CD4-positive, alpha-beta T cell treated with Interferon gamma for 1 hour (primary cell): ENCODE data around the gene CASP4.
"Not testable (repeated sequence)": the region's sequence is repeated elsewhere in the genome, so short reads cannot be mapped to it uniquely, and the experiment has no call there.

ENCODE experiments used
- DNase-seq: peaks from one replicate; pipeline ENCODE4 v3.0.0-alpha.2; 2020

The CASP4 gene

DNA sequence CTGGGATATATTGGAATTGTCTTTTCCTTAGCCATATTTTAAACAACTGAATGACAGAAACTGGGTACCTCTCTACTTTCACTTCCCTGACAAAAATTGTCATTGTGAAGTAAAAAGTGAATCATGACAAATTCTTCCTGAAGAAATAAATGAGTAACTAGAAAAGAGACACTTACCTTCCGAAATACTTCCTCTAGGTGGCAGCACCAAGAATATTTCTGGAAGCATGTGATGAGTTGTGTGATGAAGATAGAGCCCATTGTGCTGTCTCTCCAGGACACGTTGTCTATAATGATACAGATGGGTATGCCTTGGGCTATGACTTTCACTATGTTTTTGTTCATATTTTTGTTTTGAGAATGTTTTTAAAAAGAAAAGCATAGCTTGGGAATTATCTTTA, 21.5 kb downstream of the CASP4 start:
- DNase-seq = no peak

DNA sequence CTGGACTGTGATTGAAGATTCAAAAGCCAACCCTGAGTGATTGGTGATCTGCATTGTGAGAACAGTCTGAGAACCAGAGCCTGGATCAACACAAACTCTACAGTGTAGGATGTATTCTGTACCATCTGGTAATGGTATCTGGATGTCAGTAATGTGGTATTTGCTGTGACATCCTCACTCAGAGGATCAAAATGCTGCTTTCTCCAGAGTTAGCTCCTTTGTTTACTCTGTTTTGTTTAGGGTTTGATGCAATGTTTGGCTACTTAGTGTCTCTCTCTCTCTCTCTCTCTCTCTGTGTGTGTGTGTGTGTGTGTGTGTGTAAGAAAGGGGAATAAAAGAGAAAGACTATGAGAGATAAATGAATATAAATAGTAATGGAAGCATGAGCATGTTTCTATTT, 24.3 kb downstream of the CASP4 start:
- DNase-seq = no peak

DNA sequence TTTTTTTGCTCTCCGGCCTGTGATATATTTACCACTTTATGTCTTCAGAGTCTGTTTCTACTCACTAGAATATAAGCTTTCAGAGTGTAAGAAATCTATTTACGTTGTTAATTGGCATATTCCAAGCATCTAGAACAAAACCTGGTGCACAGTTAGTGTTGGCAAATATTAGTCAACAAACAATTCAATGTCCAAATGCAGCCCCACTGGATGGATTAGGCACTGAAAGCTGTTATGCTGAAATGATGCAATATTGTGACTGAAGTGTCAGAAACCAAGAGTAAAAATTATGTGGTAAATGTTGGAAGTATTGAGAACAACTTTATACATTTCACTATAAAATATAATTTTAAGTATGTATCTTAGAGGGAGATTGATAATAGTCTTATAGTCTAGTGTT, 24.8 kb downstream of the CASP4 start:
- DNase-seq = no peak

DNA sequence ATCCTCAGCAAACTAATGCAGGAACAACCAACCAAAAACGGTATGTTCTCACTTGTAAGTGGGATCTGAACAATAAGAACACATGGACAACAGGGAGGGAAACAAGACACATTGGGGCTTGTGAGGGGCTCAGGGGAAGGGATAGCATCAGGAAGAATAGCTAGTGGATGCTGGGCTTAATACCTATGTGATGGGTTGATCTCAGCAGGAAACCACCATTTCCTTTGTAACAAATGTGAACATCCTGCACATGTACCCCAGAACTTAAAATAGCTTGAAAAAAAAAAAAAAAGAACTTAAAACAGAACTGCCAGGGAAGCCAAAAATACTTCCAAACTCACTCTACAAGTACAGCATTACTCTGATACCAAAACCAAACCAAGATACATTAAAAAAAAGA, 33.8 kb downstream of the CASP4 start:
- no peak for DNase-seq

DNA sequence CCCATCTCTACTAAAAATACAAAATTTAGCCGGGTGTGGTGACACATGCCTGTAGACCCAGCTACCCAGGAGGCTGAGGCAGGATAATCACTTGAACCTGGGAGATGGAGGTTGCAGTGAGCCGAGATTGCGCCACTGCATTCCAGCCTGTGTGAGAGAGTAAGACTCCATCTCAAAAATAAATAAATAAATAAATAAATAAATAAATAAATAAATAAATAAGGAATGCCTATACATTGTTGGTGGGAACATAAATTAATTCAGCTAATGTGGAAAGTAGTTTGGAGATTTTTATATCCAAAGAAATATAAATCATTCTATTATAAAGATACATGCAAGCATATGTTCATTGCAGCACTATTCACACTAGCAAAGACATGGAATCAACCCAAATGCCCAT, 34.3 kb downstream of the CASP4 start:
- not testable (repeated sequence) for DNase-seq

DNA sequence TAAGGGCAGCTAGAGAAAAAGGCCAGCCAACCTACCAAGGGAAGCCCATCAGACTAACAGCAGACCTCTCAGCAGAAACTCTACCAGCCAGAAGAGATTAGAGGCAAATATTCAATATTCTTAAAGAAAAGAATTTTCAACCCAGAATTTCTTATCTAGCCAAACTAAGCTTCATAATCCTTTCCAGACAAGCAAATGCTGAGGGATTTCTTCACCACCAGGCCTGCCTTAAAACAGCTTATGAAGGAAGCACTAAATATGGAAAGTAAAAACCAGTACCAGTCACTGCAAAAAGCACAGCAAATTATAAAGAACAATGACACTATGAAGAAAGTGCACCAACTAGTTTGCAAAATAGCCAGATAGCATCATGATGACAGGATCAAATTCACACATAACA, 39.6 kb downstream of the CASP4 start:
- no peak for DNase-seq

DNA sequence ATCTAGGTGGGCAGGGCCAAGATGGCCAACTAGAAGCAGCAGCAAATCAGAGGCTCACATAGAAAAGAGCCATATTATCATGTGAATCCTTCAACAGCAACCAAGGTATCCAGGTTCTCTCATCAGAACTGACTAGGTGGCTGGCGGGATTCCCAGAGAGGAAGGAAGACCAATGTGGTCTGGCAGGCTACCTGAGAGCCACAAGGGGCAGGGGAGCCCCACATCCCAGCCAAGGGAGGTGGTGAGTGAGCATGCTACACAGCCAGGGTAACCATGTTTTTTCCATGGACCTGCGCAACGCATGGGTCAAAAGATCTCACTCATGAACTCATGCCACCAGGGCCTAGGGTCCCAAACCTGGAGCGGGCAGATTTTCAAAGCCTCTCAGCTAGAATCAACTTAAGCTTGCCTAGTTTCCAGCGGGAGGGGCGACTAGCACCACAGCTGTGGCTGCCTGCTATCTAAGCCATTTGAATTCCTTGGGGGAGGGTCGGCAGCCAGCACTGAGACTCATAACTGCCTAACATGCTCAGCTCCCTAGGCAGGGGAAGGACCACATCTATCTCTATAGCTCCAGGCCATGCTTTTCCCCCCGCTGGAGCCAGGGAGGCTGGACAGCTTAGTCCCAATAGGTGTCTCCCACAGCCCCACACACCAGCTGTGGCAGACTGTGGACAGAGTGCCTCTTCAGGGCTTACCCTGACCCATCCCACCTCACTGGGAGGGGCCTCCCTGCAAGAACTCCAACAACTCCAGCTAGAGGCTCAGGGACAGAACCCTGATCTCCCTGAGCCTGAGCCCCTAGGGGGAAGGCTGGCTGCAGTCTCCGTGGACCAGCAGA, 41.4 kb downstream of the CASP4 start:
- no peak for DNase-seq

DNA sequence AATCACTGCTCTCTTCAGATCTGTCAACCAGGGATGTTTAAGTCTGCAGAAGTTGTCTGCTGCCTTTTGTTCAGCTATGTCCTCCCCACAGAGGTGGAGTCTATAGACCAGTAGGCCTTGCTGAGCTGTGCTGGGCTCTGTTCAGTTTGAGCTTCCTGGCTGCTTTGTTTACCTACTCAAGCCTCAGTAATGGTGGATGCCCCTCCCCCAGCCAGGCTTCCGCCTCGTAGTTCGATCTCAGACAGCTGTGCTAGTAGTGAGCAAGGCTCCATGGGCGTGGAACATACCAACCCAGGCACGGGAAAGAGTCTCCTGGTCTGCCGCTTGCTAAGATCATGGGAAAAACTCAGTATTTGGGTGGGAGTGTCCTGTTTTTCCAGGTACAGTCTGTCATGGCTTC, 42.5 kb downstream of the CASP4 start:
- no peak for DNase-seq

DNA sequence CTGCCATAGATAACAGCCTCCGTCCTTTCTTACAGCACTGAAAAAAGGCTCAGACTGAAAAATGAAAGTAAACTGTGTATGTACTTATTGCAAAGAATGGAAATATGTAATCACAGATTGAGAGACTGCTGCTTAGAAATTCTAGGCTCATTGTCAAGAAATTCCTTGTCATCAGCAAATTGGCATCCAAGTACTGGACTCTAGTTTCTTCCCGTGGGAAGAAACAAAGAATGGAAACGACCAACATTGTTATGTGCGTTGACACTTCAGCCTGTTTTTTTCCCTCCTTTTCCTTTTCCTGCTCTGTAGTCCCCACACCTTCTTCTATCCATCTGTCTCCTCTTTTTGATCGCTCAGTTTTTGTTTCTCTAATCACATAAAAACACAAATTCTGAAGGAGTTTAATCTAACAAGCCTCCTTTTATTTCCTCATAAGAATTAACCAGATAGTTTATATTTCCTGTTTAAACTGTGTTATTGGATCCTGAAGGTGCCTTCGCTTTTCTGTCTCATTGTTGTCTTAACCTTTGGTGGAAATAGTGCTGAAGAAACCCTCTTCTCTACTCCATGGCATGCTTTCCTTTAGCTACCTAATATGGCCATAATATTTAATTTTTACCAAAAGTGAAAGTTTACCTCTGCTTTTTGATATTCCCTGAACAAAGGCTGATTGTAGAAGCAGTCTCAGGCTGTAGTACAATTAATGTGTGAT, 50.1 kb downstream of the CASP4 start:
- DNase-seq = no peak

DNA sequence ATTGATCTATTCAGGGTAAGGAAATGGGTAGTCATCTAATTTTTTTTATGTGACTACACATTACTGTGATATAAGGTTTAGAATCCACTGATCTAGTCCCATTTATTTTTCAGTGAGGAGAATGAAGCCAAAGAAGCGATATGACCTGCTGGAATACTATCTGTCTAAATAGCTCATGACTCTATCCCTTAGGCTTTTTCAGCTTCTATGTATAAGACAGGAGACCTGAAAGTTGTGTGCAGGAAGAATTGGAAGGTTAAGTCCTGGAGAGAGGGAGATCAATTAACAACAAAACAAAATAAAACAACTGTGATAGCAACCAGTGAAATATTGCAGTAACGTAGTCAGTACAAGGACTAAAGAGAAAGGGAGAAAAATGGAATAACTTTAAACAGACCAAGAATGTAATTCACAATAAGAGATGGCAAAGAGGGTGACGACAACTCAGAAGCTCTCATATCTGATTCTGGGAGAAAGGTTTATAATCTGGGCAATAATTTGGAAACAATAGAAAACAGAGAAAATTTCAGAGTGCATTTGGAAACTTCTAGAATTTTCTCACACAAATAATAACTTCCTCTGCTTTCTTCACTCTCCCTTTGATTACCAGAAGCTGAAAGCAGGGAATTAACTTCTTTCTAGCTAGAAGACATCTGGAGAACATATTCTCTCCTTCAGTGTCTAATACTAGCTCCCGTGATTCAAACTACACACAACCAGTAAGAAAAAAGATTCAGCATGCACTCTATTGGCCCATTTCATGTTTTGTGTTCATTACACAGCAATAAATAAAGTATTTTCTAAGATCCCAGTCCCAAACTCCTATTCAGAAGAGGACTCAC, 50.9 kb downstream of the CASP4 start:
- no peak for DNase-seq

DNA sequence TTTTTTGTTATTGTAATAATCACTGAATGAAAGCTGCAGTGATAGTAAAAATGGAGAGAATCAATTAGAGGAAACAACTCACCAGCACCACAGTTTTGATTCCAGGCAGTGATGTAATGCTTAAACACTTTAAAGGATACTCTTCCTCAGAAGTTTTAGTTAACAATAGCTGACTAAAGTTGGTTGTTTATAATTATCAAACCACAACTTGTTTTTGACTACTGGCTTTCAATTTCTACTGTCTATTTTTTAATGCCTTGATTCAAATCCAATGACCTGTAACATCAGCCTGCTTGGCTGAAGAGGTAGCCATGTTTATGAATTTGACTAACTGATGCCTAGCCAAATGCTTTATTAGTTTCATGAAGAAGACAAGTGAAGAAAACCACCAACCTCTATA, 51.9 kb downstream of the CASP4 start:
- no peak for DNase-seq

DNA sequence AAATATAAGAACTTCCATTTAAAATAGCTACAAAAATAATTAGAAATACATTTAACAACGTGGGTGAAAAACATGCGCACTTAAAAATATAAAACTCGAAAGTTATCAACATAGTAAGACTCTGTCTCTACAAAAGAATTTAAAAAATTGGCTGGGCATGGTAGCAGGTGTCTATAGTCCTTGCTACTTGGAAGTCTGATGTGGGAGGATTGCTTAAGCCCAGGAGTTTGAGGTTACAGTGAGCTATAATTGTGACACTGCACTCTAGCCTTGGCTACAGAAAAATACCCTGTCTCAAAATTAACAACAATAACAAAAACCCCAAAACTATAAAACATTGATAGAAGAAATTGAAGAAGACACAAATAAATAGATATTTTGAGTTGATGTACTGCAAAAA, 56.3 kb downstream of the CASP4 start:
- no peak for DNase-seq

DNA sequence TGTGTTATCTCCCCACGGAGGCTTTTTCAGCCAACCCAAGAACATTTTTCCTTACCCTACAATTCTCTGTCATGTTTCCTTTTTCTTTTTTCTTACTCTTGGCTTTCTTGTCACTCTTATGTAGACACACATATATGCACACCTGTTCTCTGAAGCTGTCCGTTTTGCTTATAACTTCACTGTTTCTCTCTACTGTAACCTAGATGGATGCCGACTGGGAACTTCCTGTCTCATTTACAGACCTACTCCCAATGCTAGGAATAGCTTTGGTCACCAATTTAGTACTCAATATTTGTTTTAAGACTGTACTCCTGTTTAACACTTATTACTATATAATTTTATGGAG, 60.2 kb downstream of the CASP4 start:
- DNase-seq = no peak

DNA sequence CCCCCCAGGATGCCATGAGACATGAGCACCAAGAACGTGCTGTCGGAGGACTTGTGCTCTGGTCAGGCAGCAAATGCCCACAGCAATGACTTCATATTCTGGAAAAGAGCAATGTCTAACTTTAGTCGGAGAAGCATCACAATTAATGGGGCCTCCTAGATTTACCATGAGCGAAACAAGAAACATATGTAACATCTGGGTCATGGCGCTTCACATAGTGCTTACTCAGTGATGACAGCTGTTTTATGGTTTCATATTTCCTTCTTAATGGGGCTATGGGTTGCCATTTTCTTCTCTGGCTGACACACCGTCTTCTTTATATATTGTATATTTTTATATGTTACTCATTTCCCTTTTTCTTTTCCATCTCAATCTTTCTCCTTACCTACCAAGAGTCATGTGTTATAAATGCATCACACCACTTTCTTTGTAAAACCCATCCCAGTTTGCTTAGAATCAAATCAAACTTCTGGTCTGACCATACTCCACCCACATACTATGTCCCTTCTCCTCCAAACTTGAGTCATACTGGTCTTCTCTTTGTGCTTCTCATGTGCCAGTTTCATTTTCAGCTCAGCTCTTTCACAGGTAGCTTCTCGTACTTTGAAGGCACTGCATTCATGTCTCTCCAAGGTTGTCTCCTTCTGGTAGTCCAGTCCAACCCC, 60.7 kb downstream of the CASP4 start:
- DNase-seq = no peak

DNA sequence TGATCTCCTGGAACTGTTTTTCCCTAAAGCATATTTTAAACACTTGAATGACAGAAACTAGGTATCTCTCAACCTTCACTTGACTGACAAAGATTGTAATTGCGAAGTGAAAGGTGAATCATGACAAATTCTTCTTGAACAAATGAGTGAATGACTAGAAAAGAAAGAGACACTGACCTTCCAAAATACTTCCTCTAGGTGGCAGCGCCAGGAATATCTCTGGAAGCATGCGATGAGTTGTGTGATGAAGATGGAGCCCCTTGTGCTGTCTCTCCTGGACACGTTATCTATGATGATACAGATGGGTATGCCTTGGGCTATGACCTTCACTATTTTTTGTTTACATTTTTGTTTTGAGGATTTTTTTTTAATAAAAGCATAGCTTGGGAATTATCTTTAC, 63.1 kb downstream of the CASP4 start:
- DNase-seq = no peak

DNA sequence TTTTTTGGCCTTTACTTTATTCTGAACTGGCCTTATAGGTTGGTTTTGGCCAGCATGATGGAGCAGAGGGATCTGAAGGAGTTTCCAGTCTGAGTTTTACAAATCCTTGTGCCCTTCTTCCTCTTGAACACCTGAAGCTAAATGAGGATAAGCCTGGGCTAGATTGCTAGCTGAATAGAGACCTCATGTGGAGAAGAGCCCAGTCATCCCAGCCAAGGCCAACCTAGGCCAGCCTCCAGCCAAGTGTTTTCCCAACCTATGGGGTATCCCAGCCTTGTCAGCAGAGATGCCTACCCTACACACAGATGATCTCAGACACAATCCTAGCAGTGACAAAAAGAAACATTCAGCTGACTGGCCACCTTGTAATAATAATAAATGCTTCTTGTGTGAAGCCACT, 69.1 kb downstream of the CASP4 start:
- DNase-seq = no peak

DNA sequence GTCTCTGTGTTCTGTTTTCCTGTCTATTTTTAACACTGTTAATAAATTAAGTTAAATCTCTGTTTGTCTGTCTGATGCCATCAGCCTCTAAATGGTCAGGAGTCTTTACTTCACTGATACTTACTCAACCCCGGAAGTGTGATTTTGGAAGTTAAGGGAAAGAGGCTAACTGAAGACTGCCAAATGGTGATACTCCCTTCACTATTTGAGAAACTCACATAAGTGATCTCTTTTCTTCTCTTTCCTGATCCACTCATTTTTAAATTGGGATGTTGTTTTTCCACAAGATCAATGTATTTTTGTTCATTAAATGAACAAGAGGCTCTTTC, 69.7 kb downstream of the CASP4 start:
- DNase-seq = no peak

DNA sequence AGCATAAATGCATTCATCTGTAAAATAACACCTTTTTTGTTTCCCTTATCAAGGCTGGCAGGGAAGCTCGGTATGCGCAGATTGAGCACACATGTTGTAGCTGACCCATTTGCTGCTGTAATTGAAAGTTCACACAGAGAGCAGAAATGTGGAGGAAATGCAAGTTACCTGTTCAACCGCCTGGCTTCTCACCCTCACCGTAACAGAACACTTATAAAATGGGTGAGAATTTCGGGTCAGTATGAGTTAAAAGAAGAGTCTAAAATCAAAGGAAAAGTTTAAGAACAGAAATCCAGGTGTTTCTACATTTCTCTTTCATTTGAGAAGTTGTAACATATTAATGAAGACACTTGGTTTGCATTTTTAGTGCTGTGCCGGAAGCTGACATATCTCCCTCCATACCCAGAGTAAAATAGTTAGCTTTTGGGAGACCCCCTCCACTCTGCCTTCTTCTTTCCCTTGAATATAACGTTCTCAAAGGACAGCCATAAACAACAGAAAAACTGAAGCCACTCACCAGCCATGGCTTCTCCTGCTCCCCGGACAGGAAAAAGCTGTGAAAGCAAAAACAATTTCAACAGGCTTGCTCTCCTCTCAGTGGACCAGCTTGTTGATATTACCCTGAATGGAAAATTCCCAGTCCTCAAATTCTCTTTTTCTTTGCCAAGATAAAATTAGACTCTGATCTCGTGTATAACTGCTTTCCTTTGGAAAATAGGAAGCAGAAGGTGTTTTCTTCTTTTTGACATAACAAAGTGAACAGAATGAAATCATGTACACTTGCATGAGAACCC, 70.3 kb downstream of the CASP4 start, which contains the start of gene CASP12:
Gene CASP12, minus strand, starts transcription at position 570 of the 794 bp plus-strand sequence.
- no peak for DNase-seq

DNA sequence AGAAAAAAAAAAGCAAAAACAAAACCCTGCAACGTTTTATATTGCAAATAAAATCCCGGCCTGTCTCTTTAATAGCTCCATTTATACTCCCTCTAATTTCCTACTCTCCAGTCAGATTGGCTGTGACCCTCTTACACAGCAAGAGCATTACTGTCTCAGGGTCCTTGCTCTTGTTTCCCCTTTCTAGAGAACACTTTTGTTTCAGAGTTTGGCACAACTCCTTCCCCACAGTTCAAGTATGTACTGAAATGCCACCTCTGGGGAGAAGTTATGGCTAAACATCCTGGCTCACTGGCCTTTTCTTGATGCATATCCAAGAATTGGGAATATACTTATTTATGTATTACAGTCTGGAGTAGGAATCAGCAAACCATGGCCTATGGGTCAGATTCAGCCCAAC, 72.7 kb downstream of the CASP4 start:
- no peak for DNase-seq

DNA sequence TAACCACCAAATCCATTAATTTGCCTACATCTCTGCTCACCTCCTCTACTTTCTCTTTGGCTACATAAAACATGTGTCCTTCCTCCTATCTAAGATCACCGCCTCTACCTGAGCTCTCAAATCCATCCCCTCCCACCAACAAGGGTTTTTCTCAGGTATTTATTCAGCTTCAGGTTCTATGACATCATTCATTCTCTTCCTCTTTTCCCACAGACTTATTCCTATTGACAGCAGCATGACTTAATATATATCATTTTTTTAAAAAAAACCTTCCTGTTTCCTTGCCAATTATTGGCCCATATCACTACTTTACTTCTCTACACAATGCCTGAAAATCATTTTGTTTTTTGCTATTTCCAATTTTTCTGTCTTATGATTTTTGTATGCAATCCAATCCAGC, 74.5 kb downstream of the CASP4 start:
- no peak for DNase-seq
